Measurements from ENCODE around the gene MYO15B.
A peak's percentile ranks its signal among the peaks of the same experiment; 100 is the strongest.

MYO15B gene

DNA sequence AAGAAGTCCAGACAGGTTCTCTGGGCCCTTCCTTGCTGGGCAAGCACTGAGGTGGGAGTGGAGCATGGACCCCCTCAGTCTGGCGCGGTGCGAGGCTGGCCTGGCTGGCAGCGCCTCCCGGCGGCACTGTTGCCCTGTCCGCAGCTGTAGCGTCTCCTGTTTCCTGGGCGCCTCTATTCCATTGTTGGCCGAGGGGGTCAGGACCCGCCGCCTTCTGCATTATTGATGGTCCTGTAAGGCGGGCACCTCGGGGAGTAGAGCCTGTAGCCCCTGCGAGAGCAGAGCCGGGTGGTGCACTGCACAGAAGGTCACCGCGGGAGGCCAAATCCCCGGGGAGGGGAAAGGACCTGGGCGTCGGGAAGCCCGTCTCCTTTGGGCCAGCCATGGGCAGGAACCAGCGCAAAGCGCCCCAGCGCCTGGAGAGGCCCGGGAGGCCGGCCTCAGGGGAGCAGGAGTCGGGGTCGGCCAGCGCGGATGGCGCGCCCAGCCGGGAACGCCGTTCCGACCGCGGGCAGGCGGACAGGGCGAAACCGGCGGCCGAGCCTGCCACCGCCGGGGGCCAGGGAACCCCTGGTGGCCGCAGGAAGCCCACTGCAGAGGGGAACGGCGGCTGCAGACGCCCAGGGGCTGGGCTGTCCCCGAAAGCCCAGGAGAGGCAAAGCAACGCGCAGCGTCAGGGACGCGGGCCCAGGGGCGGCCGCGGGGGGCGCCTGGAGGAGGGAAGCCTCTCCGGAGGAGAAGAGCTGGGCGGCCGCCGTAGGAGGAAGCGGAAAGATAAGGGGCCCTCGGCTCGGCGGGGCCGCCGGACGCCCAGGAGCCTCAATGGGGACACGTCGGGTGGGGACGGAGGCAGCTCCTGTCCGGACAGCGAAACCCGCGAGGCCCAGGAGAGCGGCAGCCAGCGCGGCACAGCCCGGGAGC lies at the start of gene MYO15B:
Gene MYO15B (plus strand): TSS at position 126 of the 921 bp plus-strand sequence. CDS start 258 bp downstream, at position 384.
- peak within 1 kb of the TSS; percentile 9; the same call in 1 of the 2 replicates for H3K4me3 ChIP-seq (ENCODE audit: low read length)
- TF ChIP-seq, protein P1, sequence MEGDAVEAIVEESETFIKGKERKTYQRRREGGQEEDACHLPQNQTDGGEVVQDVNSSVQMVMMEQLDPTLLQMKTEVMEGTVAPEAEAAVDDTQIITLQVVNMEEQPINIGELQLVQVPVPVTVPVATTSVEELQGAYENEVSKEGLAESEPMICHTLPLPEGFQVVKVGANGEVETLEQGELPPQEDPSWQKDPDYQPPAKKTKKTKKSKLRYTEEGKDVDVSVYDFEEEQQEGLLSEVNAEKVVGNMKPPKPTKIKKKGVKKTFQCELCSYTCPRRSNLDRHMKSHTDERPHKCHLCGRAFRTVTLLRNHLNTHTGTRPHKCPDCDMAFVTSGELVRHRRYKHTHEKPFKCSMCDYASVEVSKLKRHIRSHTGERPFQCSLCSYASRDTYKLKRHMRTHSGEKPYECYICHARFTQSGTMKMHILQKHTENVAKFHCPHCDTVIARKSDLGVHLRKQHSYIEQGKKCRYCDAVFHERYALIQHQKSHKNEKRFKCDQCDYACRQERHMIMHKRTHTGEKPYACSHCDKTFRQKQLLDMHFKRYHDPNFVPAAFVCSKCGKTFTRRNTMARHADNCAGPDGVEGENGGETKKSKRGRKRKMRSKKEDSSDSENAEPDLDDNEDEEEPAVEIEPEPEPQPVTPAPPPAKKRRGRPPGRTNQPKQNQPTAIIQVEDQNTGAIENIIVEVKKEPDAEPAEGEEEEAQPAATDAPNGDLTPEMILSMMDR (conservative IDR thresholded peaks at IDR 0.05; ENCODE audit: low read length) = 0 out of 2 replicates have a peak, but pooled peaks have one; percentile 3
- no peak for DNase-seq (ENCODE audit: low read depth)

GRCh38 chr17:75539967-75540729 lies 47.5 kb upstream of the MYO15B start:
- TF ChIP-seq, protein P1 (conservative IDR thresholded peaks at IDR 0.05; ENCODE audit: low read length) = no peak
- H3K4me3 ChIP-seq (ENCODE audit: low read length) = no peak overlapping the region
- no peak for DNase-seq (ENCODE audit: low read depth)

DNA sequence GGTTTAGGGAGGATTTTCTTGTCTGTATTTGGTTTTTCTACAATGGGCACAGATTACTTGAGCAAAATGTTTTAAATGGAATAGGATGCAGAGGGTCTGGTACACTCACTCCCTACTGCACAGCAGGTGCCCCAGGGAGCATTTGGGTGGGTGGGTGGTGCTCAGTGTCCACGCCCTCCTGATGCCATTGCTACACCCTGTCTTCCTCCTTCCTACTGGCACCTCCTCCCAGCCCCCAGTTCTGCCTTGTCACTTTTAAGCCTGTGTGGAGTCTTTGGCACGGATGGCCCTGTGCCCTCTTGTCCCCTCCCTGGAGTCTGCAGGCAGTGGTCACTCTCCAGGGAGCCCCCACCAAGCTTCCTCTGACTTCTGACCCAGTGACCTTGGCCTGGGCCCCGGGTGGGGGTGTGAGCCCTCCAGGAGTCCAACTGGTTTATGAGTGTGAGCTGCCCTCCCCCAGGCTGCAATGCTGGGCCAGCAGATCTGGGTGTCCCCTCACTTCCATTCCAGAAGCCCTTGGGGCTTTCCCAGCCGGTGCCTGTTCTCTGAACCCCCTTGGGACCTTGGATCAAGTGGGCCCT lies 46.6 kb upstream of the MYO15B start:
- no peak for DNase-seq (ENCODE audit: low read depth)
- TF ChIP-seq, protein P1 (conservative IDR thresholded peaks at IDR 0.05; ENCODE audit: low read length) = no peak
- H3K4me3 ChIP-seq (ENCODE audit: low read length) = no peak overlapping the region

DNA sequence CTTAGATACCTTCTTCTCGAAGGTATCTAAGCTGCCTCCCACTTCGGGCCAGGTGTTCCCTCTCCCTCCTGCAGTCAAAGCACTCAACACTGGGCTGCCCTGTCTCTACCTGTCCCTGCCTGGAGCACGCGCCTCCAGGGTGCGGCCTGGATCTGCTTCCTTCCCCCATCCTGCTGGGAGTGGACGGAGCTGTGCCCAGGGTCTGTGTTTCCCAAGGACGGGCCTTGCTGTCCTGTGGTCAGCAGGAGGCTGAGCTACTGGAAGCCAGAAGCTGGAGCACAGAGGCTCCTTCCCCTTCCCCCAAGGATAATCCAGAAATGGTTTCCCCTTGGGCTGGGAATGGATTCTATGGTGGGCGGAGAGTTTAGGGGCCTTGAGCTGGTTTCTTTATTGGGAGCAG lies 45.4 kb upstream of the MYO15B start:
- TF ChIP-seq, protein P1 (conservative IDR thresholded peaks at IDR 0.05; ENCODE audit: low read length) = no peak
- DNase-seq (ENCODE audit: low read depth) = no peak
- H3K4me3 ChIP-seq (ENCODE audit: low read length) = no peak overlapping the region

DNA sequence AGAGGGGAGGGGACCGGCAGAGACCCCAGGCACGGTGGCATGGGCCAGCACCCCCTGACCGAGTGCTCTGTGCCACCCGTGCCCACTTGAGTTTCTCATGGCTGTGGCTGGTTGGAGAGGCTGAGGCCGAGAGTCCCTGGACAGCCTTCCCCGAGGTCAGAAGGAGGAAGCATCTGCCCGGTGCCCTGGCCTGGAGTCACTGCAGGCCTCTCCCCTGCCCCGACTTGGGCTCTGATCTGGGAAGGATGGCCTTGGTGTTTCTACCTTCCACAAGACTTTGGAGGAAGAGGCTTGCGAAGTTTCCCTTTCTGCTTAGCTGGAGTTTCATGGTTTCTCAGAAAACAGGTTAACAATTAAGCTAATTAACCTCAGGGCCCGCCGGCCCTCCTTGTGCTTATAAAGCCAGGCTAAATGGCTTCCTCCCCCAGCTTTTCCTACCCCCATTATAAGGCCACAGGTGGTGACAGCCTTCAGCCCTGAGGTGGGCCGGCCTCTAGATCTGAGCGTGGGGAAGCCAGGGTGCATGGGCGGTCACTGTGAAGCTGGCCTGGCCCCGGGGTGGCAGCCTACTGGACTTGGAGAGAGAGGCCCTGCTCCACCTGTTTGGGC lies 44.8 kb upstream of the MYO15B start:
- no peak for DNase-seq (ENCODE audit: low read depth)
- TF ChIP-seq, protein P1 (conservative IDR thresholded peaks at IDR 0.05; ENCODE audit: low read length) = no peak
- H3K4me3 ChIP-seq (ENCODE audit: low read length) = no peak overlapping the region

GRCh38 chr17:75544250-75544649 lies 43.4 kb upstream of the MYO15B start:
- TF ChIP-seq, protein P1 (conservative IDR thresholded peaks at IDR 0.05; ENCODE audit: low read length) = no peak
- no peak for DNase-seq (ENCODE audit: low read depth)
- no peak overlapping the region for H3K4me3 ChIP-seq (ENCODE audit: low read length)
